DND-41 (cell line): ENCODE results near the gene SIGLEC8.

Source experiments
- ATAC-seq: fragments of 200-7000 bp; cut with Tn5 transposase; 3 replicates; pipeline ENCODE4 v1.9.1; 2021; ENCODE audit warnings: low read depth; ENCODE audit not compliant: insufficient read depth
- DNase-seq: peaks from one replicate; pipeline ENCODE4 v3.0.0-alpha.2; 2020
- H2AFZ ChIP-seq: 2 replicates; pipeline ENCODE4 v1.6.0; 2012; ENCODE audit warnings: low read depth, low read length
- H3K27ac ChIP-seq: 2 replicates; pipeline ENCODE4 v1.5.1; 2012; ENCODE audit warnings: low read length, inconsistent platforms
- H3K27me3 ChIP-seq: fragments of 200-600 bp; sonication (generic); 2 replicates; pipeline ENCODE4 v1.6.0; 2012; ENCODE audit warnings: low read length, mild to moderate bottlenecking, inconsistent platforms; ENCODE audit not compliant: insufficient read depth, poor library complexity
- H3K36me3 ChIP-seq: 2 replicates; pipeline ENCODE4 v1.5.1; 2012; ENCODE audit warnings: low read length, inconsistent platforms; ENCODE audit not compliant: insufficient read depth
- H3K4me1 ChIP-seq: 2 replicates; pipeline ENCODE4 v1.5.1; 2012; ENCODE audit warnings: mild to moderate bottlenecking, low read length; ENCODE audit not compliant: insufficient read depth
- H3K4me2 ChIP-seq: 2 replicates; pipeline ENCODE4 v1.6.0; 2012; ENCODE audit warnings: mild to moderate bottlenecking, moderate library complexity, low read length, inconsistent platforms; ENCODE audit not compliant: insufficient read depth
- H3K4me3 ChIP-seq, 2 experiments: fragments of 200-600 bp in 1 of 2; shearing (Covaris generic) in 1 of 2; 2 replicates each; pipeline ENCODE4 v1.5.1; 2012 to 2016; ENCODE audit warnings: inconsistent platforms in 2 of 2, low read length in 2 of 2, mild to moderate bottlenecking in 2 of 2, low read depth in 1 of 2, moderate library complexity in 1 of 2
- H3K79me2 ChIP-seq: 2 replicates; pipeline ENCODE4 v1.6.0; 2012; ENCODE audit warnings: low read length, inconsistent platforms; ENCODE audit not compliant: insufficient read depth
- H3K9ac ChIP-seq: 2 replicates; pipeline ENCODE4 v1.6.0; 2012; ENCODE audit warnings: low read depth, mild to moderate bottlenecking, inconsistent platforms, low read length, moderate library complexity
- H3K9me3 ChIP-seq: 2 replicates; pipeline ENCODE4 v1.5.1; 2012; ENCODE audit warnings: low read length, moderate library complexity, mild to moderate bottlenecking, inconsistent platforms; ENCODE audit not compliant: insufficient read depth, severe bottlenecking
- H4K20me1 ChIP-seq: 2 replicates; pipeline ENCODE4 v1.6.0; 2012; ENCODE audit warnings: low read length; ENCODE audit not compliant: insufficient read depth
- CTCF ChIP-seq: IDR thresholded peaks from 2 replicates; pipeline ENCODE4 v1.5.1; 2012; ENCODE audit warnings: borderline replicate concordance, low read length, moderate library complexity, mild to moderate bottlenecking; ENCODE audit not compliant: poor library complexity, severe bottlenecking; ENCODE audit errors: extremely low read depth
- EZH2 ChIP-seq: IDR thresholded peaks from 3 replicates; pipeline ENCODE4 v1.6.1; 2012; ENCODE audit warnings: borderline replicate concordance, low read depth, mild to moderate bottlenecking, moderate library complexity, low read length, inconsistent platforms; ENCODE audit not compliant: severe bottlenecking

The SIGLEC8 gene

GRCh38 chr19:51439021-51439465, 19.2 kb downstream of the SIGLEC8 start:
- no peak for TF ChIP-seq EZH2
- TF ChIP-seq CTCF = peak; percentile 67
- Histone ChIP-seq H3K4me3 (no peak overlapping the region), H3K27me3 (peaks cover 32% of the 10 kb centered on the region), H3K36me3 (no peaks in the 10 kb centered on the region), H4K20me1 (peaks cover 9% of the 10 kb centered on the region), H3K27ac (no peak overlapping the region), H3K79me2 (no peaks in the 10 kb centered on the region), H2AFZ (no peak overlapping the region), H3K9me3 (no peaks in the 10 kb centered on the region), H3K4me1 (peaks cover 23% of the 10 kb centered on the region), H3K9ac (no peak overlapping the region), H3K4me2 (no peak overlapping the region)
- DNase-seq (no peak), ATAC-seq (no peak)

GRCh38 chr19:51434456-51434855, 23.8 kb downstream of the SIGLEC8 start:
- H3K4me1 ChIP-seq = no peaks in the 10 kb centered on the region
- no peak overlapping the region for H3K9ac ChIP-seq
- no peaks in the 10 kb centered on the region for H3K79me2 ChIP-seq
- H3K9me3 ChIP-seq = no peaks in the 10 kb centered on the region
- no peaks in the 10 kb centered on the region for H3K27me3 ChIP-seq
- no peak overlapping the region for H3K27ac ChIP-seq
- H3K4me2 ChIP-seq = no peak overlapping the region
- H4K20me1 ChIP-seq = no peaks in the 10 kb centered on the region
- no peak overlapping the region for H2AFZ ChIP-seq
- TF ChIP-seq CTCF (no peak), EZH2 (no peak)
- H3K36me3 ChIP-seq = no peaks in the 10 kb centered on the region
- ATAC-seq (no peak), DNase-seq (no peak)
- no peak overlapping the region for H3K4me3 ChIP-seq

GRCh38 chr19:51433043-51433442, 25.2 kb downstream of the SIGLEC8 start:
- Histone ChIP-seq H3K79me2 (no peaks in the 10 kb centered on the region), H3K9me3 (no peaks in the 10 kb centered on the region), H3K27ac (no peak overlapping the region), H2AFZ (no peak overlapping the region), H4K20me1 (no peaks in the 10 kb centered on the region), H3K4me2 (no peak overlapping the region), H3K36me3 (no peaks in the 10 kb centered on the region), H3K9ac (no peak overlapping the region), H3K27me3 (no peaks in the 10 kb centered on the region), H3K4me1 (no peaks in the 10 kb centered on the region), H3K4me3 (no peak overlapping the region)
- DNase-seq (no peak), ATAC-seq (no peak)
- TF ChIP-seq EZH2 = no peak
- TF ChIP-seq CTCF = no peak

GRCh38 chr19:51431124-51431523, 27.1 kb downstream of the SIGLEC8 start:
- Histone ChIP-seq H3K36me3 (no peaks in the 10 kb centered on the region), H3K4me3 (no peak overlapping the region), H3K9me3 (no peaks in the 10 kb centered on the region), H3K79me2 (no peaks in the 10 kb centered on the region), H4K20me1 (no peaks in the 10 kb centered on the region), H3K27ac (no peak overlapping the region), H3K27me3 (no peaks in the 10 kb centered on the region), H3K4me2 (no peak overlapping the region), H2AFZ (no peak overlapping the region), H3K4me1 (no peaks in the 10 kb centered on the region), H3K9ac (no peak overlapping the region)
- DNase-seq = no peak
- ATAC-seq = no peak
- TF ChIP-seq CTCF (no peak), EZH2 (no peak)
